HPDE6-E6E7 (cell line): ENCODE results near the gene PARVG.
A peak's percentile ranks its signal among the peaks of the same experiment; 100 is the strongest.
"Not testable (repeated sequence)": the region's sequence is repeated elsewhere in the genome, so short reads cannot be mapped to it uniquely, and the experiment has no call there.

Experiments used
- DNase-seq: peaks from one replicate; pipeline ENCODE4 v3.0.0; 2011; ENCODE audit warnings: missing footprints; ENCODE audit errors: extremely low spot score

Gene PARVG

DNA sequence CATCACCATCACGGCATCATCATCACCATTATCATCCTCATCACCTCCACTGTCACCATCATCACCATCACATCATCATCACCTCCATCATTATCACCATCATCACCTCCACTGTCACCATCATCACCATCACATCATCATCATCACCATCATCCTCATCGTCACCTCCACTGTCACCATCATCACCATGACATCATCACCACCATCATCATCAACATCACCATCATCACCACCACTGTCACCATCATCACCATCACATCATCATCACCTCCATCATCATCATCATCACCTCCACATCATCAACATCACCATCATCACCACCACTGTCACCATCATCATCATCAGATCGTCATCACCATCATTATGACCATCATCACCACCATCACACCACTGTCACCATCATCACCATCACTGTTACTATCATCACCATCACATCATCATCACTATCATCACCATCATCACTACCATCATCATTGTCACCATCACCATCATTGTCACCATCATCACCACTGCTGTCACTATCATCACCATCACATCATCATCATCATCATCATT, 32.8 kb downstream of the PARVG start:
- no peak for DNase-seq

DNA sequence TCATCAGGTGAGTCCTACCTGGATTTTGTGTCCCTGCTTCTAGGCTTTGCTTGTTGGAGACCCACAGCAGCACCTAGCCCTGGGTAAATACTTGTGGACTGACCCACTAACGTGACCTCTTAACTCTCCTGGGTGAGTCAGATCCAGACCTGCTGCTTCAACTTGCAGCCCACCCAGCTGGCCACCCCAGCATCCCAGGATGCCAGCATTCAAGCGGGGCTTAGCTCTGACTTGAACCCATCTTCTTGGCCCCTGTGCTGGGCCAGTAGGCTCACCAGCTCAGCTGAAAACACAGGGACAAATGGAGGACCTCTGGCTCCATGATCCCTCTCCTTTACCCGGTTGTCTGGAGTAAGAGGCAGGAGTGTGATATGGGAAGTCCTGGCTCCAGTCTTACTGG, 33.5 kb downstream of the PARVG start:
- no peak for DNase-seq

GRCh38 chr22:44214764-44215163, 34.0 kb downstream of the PARVG start:
- no peak for DNase-seq

GRCh38 chr22:44215287-44215686, 34.6 kb downstream of the PARVG start:
- DNase-seq = no peak

DNA sequence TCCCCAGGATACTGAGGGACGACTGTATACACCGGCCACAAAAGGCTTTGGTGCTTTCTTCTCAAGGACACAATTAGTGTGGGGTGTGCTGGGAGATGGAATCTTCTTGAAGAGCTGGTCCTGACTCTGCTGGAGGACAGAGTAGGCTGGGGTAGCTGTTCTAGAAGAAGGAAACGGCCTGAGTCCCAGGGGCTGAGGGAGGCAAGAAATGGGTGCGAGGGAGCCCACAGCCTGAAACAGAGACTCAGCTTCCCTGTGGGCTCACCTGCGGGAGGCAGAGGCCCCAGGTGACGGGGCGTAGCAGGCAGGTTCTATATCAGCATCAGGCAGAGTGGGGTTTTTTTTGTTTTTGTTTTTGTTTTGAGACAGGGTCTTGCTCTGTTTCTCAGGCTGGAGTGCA, 36.6 kb downstream of the PARVG start:
- DNase-seq = no peak

- no peak for DNase-seq
Observed at GRCh38 chr22:44218071-44218470, 37.3 kb downstream of the PARVG start.

GRCh38 chr22:44219101-44219870, 38.6 kb downstream of the PARVG start:
- no peak for DNase-seq

DNA sequence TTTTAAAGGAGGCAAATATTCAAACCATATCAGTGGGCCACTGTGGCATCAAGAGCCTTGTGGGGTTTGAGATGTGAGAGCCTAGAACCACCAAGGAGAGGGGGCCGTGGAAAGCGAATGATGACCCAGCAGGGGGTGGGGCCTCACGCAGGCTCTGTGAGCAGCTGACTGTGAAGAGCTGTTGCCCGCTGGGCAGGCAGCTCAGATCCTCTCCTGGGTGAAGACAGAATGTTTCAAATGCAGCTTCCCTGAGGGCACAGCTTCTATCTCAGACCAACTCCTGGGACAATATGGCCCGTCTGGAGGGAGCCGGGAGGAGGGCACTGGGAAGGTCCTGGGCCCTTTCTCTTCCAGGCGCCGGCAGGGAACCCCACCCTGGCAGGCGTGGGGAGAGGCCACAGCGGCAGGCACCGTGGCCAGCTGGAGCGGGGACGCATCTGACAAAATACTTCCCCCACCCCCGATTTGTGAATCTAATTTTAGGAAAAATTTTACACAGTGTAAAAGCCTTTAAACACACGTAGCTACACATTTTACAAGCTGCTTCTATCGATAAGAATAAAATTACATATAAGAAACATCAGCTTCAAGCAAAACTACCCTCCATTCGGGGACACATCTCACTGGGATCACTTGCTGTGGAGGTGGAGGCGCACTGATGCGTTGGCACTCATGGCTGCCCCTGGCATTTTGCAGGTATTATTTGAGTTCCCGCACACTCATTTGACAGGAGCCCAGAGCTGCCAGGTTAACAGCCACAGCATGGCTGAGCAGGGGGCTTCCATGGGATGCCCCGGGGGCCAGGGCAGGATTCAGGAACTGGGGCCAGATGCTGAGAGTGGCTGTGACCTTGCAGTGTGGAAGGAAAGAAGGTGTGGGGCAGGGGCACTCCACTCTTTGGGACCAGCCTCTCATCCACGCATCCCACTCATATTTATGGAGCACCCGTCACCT, 40.3 kb downstream of the PARVG start:
- DNase-seq = no peak

GRCh38 chr22:44221710-44222475, 41.2 kb downstream of the PARVG start:
- no peak for DNase-seq

DNA sequence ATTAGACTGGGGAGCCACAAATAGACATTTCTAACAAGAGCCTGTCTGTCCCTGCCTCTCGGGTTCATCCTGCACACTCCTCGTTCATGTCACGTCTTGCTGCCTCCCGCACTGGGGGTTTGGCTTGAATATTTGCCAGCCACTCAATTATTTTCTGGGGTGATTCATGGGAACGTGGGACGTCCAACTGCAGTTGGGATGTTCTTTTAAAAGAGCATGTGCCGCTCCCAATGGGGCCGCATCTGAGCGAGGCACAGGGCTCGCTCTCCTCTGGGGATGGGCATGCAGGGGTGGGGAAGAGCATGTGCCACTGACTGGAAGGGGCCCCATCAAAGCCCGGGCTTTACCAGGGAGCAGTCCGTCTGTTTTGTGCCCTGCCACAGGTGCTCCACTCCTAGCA, 43.4 kb downstream of the PARVG start:
- DNase-seq = peak; percentile 12

DNA sequence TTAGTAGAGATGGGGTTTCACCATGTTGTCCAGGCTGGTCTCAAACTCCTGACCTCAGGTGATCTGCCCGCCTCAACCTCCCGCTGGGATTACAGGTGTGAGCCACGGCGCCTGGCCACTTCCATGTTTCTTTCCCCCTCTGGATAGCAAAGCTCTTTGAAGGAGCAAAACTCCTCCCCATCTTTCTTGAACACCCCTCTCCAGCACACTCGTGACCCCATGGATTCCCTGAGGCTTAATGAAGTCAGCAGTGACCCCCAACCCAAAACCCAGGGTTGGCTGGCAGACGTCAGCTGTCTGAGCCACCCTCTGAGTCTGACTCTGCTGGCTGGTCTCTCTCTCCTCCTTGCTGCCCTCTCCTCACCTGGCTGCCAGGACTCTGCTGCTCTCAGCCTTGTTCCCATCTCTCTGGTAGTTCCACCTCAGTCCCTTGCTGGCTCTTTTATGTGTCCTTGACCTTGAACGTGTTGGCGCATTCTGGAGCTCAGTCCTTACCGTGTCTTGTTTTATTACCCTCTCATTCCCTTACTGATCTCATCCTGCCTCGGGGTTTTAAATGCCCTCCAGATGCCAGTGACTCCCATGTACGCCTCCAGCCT, 44.5 kb downstream of the PARVG start:
- DNase-seq = no peak

GRCh38 chr22:44225812-44226211, 45.1 kb downstream of the PARVG start:
- DNase-seq = no peak

- no peak for DNase-seq
Observed at GRCh38 chr22:44229331-44229730, 48.6 kb downstream of the PARVG start.

DNA sequence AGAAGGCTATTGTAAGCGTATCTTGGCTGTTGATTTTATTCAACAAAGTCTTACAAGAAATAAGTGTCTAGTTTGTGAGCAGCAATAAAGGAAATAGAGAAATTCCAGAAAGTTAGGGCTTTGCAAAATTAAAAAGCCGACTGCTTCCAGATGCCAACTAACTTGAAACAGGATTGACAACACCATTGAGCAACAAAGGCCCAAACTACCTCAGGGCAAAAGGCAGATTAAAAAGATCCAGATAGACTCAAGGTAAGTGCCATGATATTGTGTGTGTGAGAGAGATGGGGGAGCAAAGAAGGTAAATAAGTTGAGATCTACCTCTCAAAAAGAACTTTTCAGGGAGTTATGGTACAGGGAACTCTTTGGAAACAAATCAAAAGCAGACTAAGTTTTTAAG, 49.1 kb downstream of the PARVG start:
- DNase-seq = no peak

GRCh38 chr22:44231233-44231632, 50.5 kb downstream of the PARVG start:
- no peak for DNase-seq

- not testable (repeated sequence) for DNase-seq
Observed at GRCh38 chr22:44234372-44234771, 53.6 kb downstream of the PARVG start.

DNA sequence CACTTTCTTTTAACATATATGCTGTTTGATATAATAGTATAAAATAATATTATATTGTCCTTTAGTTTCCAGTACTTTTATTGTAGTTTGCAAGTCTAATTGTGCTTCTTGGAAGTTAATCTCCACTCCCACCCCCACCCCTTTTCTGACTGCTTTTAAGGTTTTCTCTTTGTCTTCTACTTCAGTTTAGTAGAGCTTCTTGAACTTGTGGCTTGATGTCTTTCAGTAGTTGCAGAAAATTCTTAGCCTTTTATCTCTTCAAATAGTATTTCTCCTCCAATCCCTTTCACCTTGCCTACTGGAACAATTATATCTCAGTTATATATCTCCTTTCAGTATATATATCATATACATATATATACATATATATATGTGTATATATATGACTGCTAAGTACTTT, 56.6 kb downstream of the PARVG start:
- DNase-seq = no peak

DNA sequence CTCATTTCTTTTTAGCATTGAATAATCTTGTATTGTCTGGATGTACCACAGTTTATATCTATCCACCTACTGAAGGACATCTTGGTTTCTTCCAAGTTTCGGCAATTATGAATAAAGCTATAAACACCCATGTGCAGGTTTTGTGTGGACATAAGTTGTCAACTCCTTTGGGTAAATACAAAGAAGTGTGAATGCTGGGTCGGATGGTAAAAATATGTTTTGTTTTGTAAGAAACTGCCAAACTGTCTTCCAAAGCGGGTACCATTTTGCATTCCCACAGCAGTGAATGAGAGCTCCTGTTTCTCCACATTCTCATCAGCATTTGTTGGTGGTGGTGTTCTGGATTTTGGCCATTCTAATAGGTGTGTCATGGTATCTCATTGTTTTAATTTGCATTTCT, 60.4 kb downstream of the PARVG start:
- DNase-seq = not testable (repeated sequence)

- DNase-seq = no peak
Observed at GRCh38 chr22:44242946-44243724, 62.4 kb downstream of the PARVG start.

DNA sequence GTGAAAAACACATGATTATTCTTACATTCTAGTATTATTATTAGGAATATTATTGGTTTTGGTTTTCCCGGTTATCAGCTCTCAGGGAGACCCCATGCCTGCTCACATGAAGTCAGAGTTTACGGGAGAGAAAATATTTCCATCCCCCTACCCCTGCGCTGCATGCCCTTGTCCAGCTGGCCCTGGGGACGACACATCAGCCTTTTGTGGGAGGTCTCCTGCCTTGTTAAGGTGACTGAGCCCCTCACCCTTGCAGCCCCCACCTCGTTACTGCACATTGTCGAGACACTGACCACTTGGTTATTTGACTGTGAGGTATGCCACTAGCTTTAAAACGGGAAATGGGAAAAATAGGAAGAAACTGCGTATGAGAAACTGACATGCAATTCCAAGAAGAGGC, 63.0 kb downstream of the PARVG start:
- no peak for DNase-seq
